ENCODE measurements around the gene PLCXD1.

- TF ChIP-seq OSR1 (CRISPR knock-in tag; IDR thresholded peaks at IDR 0.05): no peak
- no peak for TF ChIP-seq ZC3H10 (CRISPR knock-in tag; IDR thresholded peaks at IDR 0.05)
- no peak for TF ChIP-seq ISL1 (CRISPR knock-in tag; IDR thresholded peaks at IDR 0.05)
- TF ChIP-seq SNAI2 (CRISPR knock-in tag; IDR thresholded peaks at IDR 0.05): no peak
- TF ChIP-seq ARNTL (CRISPR knock-in tag; IDR thresholded peaks at IDR 0.05; ENCODE audit: borderline replicate concordance, low read depth): no peak
- no peak for TF ChIP-seq CREB5 (CRISPR knock-in tag; IDR thresholded peaks at IDR 0.05; ENCODE audit: low read depth)
- TF ChIP-seq PATZ1 (CRISPR knock-in tag; IDR thresholded peaks at IDR 0.05; ENCODE audit: borderline replicate concordance): no peak
- TF ChIP-seq ZNF70 (CRISPR knock-in tag; IDR thresholded peaks at IDR 0.05): no peak
Measured at GRCh38 chrX:334971-335757, 54.0 kb downstream of the PLCXD1 start.
